GM19467 (cell line): ENCODE results near the gene ALOX15B.
A peak's percentile ranks its signal among the peaks of the same experiment; 100 is the strongest.

Experiments
- ATAC-seq: cut with Tn5 transposase; IDR thresholded peaks from one replicate; pipeline ENCODE4 v1.9.1; 2021; ENCODE audit warnings: mild to moderate bottlenecking, moderate library complexity; ENCODE audit not compliant: unreplicated experiment

ALOX15B gene

GRCh38 chr17:8038954-8039610 lies at the start of gene ALOX15B:
Gene ALOX15B, plus strand, starts transcription at chr17:8039059. Its CDS starts 97 bp downstream, at chr17:8039156.
- no peak for ATAC-seq

- ATAC-seq, result peak; percentile 55
Measured at GRCh38 chr17:7989781-7990655, 48.8 kb upstream of the ALOX15B start.

GRCh38 chr17:7992516-7992915 lies 46.3 kb upstream of the ALOX15B start:
- ATAC-seq, result no peak

GRCh38 chr17:7992924-7993323 lies 45.9 kb upstream of the ALOX15B start:
- no peak for ATAC-seq

GRCh38 chr17:7993972-7994589 lies 44.8 kb upstream of the ALOX15B start:
- no peak for ATAC-seq

- ATAC-seq, result no peak
Measured at GRCh38 chr17:7995724-7996123, 43.1 kb upstream of the ALOX15B start.

- no peak for ATAC-seq
Measured at GRCh38 chr17:7997186-7997585, 41.7 kb upstream of the ALOX15B start.

- ATAC-seq, result no peak
Measured at GRCh38 chr17:8001976-8002720, 36.7 kb upstream of the ALOX15B start, which contains the start of gene GUCY2D. Gene GUCY2D, plus strand, starts transcription at chr17:8002615. Its CDS starts 433 bp downstream, at chr17:8003048.

GRCh38 chr17:8002721-8003593 lies 35.9 kb upstream of the ALOX15B start:
- no peak for ATAC-seq

- ATAC-seq, result no peak
Measured at GRCh38 chr17:8003594-8004181, 35.2 kb upstream of the ALOX15B start.

GRCh38 chr17:8004899-8005298 lies 34.0 kb upstream of the ALOX15B start:
- no peak for ATAC-seq

- no peak for ATAC-seq
Measured at GRCh38 chr17:8005357-8005756, 33.5 kb upstream of the ALOX15B start.

- no peak for ATAC-seq
Measured at GRCh38 chr17:8005967-8006730, 32.7 kb upstream of the ALOX15B start.

GRCh38 chr17:8006836-8007680 lies 31.8 kb upstream of the ALOX15B start:
- no peak for ATAC-seq

GRCh38 chr17:8007836-8008235 lies 31.0 kb upstream of the ALOX15B start:
- ATAC-seq, result no peak

GRCh38 chr17:8012045-8012580 lies 26.7 kb upstream of the ALOX15B start:
- no peak for ATAC-seq

GRCh38 chr17:8012996-8013640 lies 25.7 kb upstream of the ALOX15B start:
- ATAC-seq, result no peak
